Lower leg skin (tissue), 3 donors: ENCODE measurements around the gene CCDC85C.

ENCODE experiments used
- CTCF ChIP-seq, 3 donors: fragments of 450-650 bp; IDR thresholded peaks; one replicate each; pipeline ENCODE4 v1.5.1; 2016; ENCODE audit warnings: antibody characterized with exemption in 3 of 3, mild to moderate bottlenecking in 3 of 3, moderate library complexity in 2 of 3
- POLR2A ChIP-seq, 2 donors: fragments of 450-650 bp; IDR thresholded peaks; one replicate each; pipeline ENCODE4 v1.6.1; 2016 to 2017; ENCODE audit warnings: antibody characterized with exemption in 2 of 2, mild to moderate bottlenecking in 1 of 2, moderate library complexity in 1 of 2

- TF ChIP-seq CTCF (IDR thresholded peaks at IDR 0.05), result no peak
- no peak for TF ChIP-seq POLR2A (IDR thresholded peaks at IDR 0.05)
These were observed 24.7 kb downstream of the CCDC85C start for GRCh38 chr14:99579120-99579836.
